Trophoblast cell (in vitro differentiated cells and primary cell): ENCODE results near the gene HEPHL1.
A peak's percentile ranks its signal among the peaks of the same experiment; 100 is the strongest.
"Not testable (repeated sequence)": the region's sequence is repeated elsewhere in the genome, so short reads cannot be mapped to it uniquely, and the experiment has no call there.

ENCODE experiments used
- DNase-seq, 2 donors: peaks; one replicate each; pipeline ENCODE4 v3.0.0-alpha.2; 2016
- H2AFZ ChIP-seq: 2 replicates; pipeline ENCODE4 v1.6.1; 2013; ENCODE audit warnings: low read length, moderate library complexity, mild to moderate bottlenecking; ENCODE audit not compliant: insufficient read depth, poor library complexity
- H2AK5ac ChIP-seq: 2 replicates; pipeline ENCODE4 v1.6.1; 2013; ENCODE audit warnings: mild to moderate bottlenecking, low read length
- H2BK120ac ChIP-seq: 2 replicates; pipeline ENCODE4 v1.6.1; 2013; ENCODE audit warnings: low read length, mild to moderate bottlenecking, moderate library complexity; ENCODE audit not compliant: insufficient read depth, poor library complexity
- H2BK12ac ChIP-seq: 2 replicates; pipeline ENCODE4 v1.6.1; 2013; ENCODE audit warnings: mild to moderate bottlenecking, low read length, moderate library complexity
- H2BK5ac ChIP-seq: 2 replicates; pipeline ENCODE4 v1.6.1; 2013; ENCODE audit warnings: low read length, low read depth, moderate library complexity, mild to moderate bottlenecking; ENCODE audit not compliant: poor library complexity
- H3K14ac ChIP-seq: 2 replicates; pipeline ENCODE4 v1.6.1; 2013; ENCODE audit warnings: mild to moderate bottlenecking, low read length
- H3K18ac ChIP-seq: 2 replicates; pipeline ENCODE4 v1.6.1; 2013; ENCODE audit warnings: mild to moderate bottlenecking, low read length
- H3K23ac ChIP-seq: 2 replicates; pipeline ENCODE4 v1.6.1; 2013; ENCODE audit warnings: low read length
- H3K27ac ChIP-seq: 2 replicates; pipeline ENCODE4 v1.5.1; 2013; ENCODE audit warnings: low read depth, mild to moderate bottlenecking, inconsistent platforms, low read length, moderate library complexity
- H3K27me3 ChIP-seq: 2 replicates; pipeline ENCODE4 v1.6.1; 2013; ENCODE audit warnings: inconsistent platforms, mild to moderate bottlenecking, low read length, moderate library complexity; ENCODE audit not compliant: insufficient read depth
- H3K36me3 ChIP-seq, 2 experiments: 1 replicate in 1 of 2; 2 replicates in 1 of 2; pipeline ENCODE4 v1.6.1; 2013; ENCODE audit warnings: low read length in 2 of 2, mild to moderate bottlenecking in 2 of 2, moderate library complexity in 1 of 2; ENCODE audit not compliant: insufficient read depth in 2 of 2, control insufficient read depth in 1 of 2
- H3K4ac ChIP-seq: 2 replicates; pipeline ENCODE4 v1.6.1; 2013; ENCODE audit warnings: low read depth, mild to moderate bottlenecking, low read length, moderate library complexity
- H3K4me1 ChIP-seq, 2 experiments: 1 replicate in 1 of 2; 2 replicates in 1 of 2; pipeline ENCODE4 v1.6.1; 2013; ENCODE audit warnings: low read length in 2 of 2, mild to moderate bottlenecking in 2 of 2, moderate library complexity in 1 of 2; ENCODE audit not compliant: insufficient read depth in 2 of 2, control insufficient read depth in 1 of 2
- H3K4me2 ChIP-seq: 2 replicates; pipeline ENCODE4 v1.6.1; 2013; ENCODE audit warnings: inconsistent platforms, mild to moderate bottlenecking, low read length, moderate library complexity
- H3K4me3 ChIP-seq: 2 replicates; pipeline ENCODE4 v1.5.1; 2013; ENCODE audit warnings: mild to moderate bottlenecking, low read depth, low read length, inconsistent platforms
- H3K79me1 ChIP-seq: one replicate; pipeline ENCODE4 v1.6.1; 2013; ENCODE audit warnings: low read length
- H3K79me2 ChIP-seq: 2 replicates; pipeline ENCODE4 v1.6.1; 2013; ENCODE audit warnings: low read length, mild to moderate bottlenecking; ENCODE audit not compliant: control insufficient read depth, insufficient read depth, poor library complexity
- H3K9ac ChIP-seq: 2 replicates; pipeline ENCODE4 v1.6.1; 2013; ENCODE audit warnings: mild to moderate bottlenecking, low read length
- H3K9me3 ChIP-seq: 2 replicates; pipeline ENCODE4 v1.6.1; 2013; ENCODE audit warnings: low read depth, mild to moderate bottlenecking, control low read depth, inconsistent platforms, low read length; ENCODE audit not compliant: insufficient read depth
- H4K12ac ChIP-seq: 2 replicates; pipeline ENCODE4 v1.6.1; 2013; ENCODE audit warnings: low read depth, mild to moderate bottlenecking, low read length, moderate library complexity
- H4K8ac ChIP-seq: 2 replicates; pipeline ENCODE4 v1.6.1; 2013; ENCODE audit warnings: low read depth, mild to moderate bottlenecking, low read length, moderate library complexity
- H4K91ac ChIP-seq: one replicate; pipeline ENCODE4 v1.6.1; 2013; ENCODE audit warnings: low read depth, mild to moderate bottlenecking, low read length, moderate library complexity
- WGBS: extraction: QIAGEN DNeasy Blood & Tissue Kit; methylation state at CpG from one replicate; pipeline ENCODE4 v1.1.7; 2013; ENCODE audit warnings: missing lambda C conversion rate; ENCODE audit not compliant: insufficient read length, insufficient coverage; ENCODE audit errors: extremely low coverage; 5-methylcytosine and 5-hydroxymethylcytosine counted together

Gene HEPHL1

DNA sequence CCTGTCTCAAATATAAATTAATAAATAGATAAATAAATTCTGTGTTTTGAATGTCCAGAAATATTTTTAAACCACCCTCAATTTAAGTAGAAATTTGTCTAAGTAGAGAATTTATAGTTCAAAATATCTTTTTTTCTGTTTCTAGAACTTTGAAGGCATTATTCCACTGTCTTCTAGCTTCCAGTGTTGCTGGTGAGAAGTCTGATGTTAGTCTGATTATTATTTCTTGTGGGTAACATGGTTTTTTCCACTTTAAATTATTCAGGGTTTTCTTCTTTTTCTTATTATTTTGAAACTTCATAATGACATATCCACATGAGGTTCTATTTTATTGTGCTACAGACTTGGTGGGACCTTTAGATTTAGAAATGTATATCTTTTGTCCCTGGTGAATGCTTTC lies 46.4 kb upstream of the HEPHL1 start:
- no peak overlapping the region for H4K91ac ChIP-seq
- H3K9me3 ChIP-seq = peaks cover 2% of the 10 kb centered on the region
- H3K4me1 ChIP-seq = no peaks in the 10 kb centered on the region
- no peak overlapping the region for H3K4ac ChIP-seq
- H3K36me3 ChIP-seq = no peaks in the 10 kb centered on the region
- H2BK5ac ChIP-seq = no peak overlapping the region
- H3K4me3 ChIP-seq = no peak overlapping the region
- H2BK12ac ChIP-seq = no peak overlapping the region
- H2AK5ac ChIP-seq = no peak overlapping the region
- H2BK120ac ChIP-seq = no peak overlapping the region
- no peak overlapping the region for H3K18ac ChIP-seq
- no peak overlapping the region for H3K14ac ChIP-seq
- H4K12ac ChIP-seq = no peak overlapping the region
- DNase-seq = no peak
- H3K4me2 ChIP-seq = no peak overlapping the region
- no peak overlapping the region for H3K27ac ChIP-seq
- no peak overlapping the region for H3K9ac ChIP-seq
- H3K79me1 ChIP-seq = no peaks in the 10 kb centered on the region
- H4K8ac ChIP-seq = no peak overlapping the region
- no peaks in the 10 kb centered on the region for H3K27me3 ChIP-seq
- H3K79me2 ChIP-seq = no peaks in the 10 kb centered on the region
- no peak overlapping the region for H2AFZ ChIP-seq
- no peak overlapping the region for H3K23ac ChIP-seq

DNA sequence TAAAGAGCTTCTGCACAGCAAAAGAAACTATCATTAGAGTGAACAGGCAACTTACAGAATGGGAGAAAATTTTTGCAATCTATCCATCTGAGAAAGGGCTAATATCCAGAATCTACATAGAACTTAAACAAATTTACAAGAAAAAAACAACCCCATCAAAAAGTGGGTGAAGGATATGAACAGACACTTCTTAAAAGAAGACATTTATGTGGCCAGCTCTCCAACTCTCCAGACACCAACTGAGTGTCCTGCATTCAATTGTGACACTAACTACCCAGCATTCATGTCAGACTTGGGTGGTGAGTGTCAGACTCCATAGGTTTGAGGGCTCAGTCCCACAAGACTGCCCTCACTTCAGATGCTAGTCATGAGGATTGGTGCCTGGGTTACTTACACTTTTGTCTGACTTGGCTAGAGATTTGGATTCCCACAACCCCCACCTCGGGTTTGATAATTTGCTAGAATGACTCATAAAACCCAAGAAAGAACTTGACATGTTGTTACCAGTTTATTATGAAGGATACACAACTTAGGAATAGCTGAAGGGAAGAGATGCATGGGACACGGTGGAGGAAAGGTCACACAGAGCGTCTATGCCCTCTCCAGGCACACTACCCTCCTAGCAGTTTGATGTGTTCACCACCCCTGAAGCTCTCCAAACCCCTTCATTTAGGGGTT lies 44.4 kb upstream of the HEPHL1 start:
- not testable (repeated sequence) for H3K14ac ChIP-seq, H2BK5ac ChIP-seq, H2AK5ac ChIP-seq, H4K12ac ChIP-seq, H3K4me1 ChIP-seq, H3K27me3 ChIP-seq, H3K27ac ChIP-seq, H3K4me2 ChIP-seq, H3K4me3 ChIP-seq, H3K36me3 ChIP-seq, H2BK12ac ChIP-seq, H3K9me3 ChIP-seq, DNase-seq, H2BK120ac ChIP-seq, H3K4ac ChIP-seq, H4K91ac ChIP-seq, H2AFZ ChIP-seq, H4K8ac ChIP-seq, H3K79me2 ChIP-seq, H3K23ac ChIP-seq, H3K18ac ChIP-seq, H3K79me1 ChIP-seq
- H3K9ac ChIP-seq = peak overlapping the region; percentile 78
- no CpG with 5 or more reads among the region's 3 CpGs for WGBS

DNA sequence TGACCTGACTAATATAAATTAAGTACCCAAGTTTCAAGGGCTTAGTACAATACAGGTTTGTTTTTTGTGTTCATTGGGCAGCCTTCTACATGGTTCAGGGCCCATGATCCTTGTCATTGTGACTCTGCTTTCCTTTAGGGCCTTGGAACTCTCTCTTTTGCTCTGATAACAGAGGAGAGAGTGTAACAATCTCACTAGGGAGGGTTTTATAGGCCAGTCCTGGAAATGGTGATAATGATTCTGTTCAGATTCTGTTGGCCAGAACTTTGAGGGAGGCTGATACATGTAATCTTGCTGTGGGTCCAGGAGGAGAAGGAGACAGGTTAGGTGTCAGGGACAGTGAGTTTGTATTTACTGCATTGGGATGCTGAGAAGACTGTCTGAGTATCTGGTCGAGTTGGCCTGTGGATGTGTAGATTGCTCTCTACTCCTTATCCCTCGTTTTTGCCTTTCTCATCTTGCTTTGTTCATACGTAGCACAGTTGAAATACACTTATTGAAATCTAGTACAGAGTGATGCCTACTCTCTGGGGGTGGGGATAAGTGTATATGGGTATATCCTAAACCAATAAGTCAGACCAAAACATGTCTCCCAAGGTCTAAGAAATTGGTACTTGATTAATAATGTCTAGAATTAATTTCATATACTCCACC lies 37.5 kb upstream of the HEPHL1 start:
- H4K91ac ChIP-seq = no peak overlapping the region
- no peaks in the 10 kb centered on the region for H3K4me1 ChIP-seq
- no peaks in the 10 kb centered on the region for H3K79me1 ChIP-seq
- no peaks in the 10 kb centered on the region for H3K9me3 ChIP-seq
- H3K36me3 ChIP-seq = no peaks in the 10 kb centered on the region
- H4K8ac ChIP-seq = no peak overlapping the region
- H2BK120ac ChIP-seq = no peak overlapping the region
- no peak overlapping the region for H3K18ac ChIP-seq
- H3K4ac ChIP-seq = no peak overlapping the region
- H3K14ac ChIP-seq = no peak overlapping the region
- no peak overlapping the region for H3K9ac ChIP-seq
- H2BK12ac ChIP-seq = no peak overlapping the region
- no peak overlapping the region for H3K4me3 ChIP-seq
- WGBS = no CpG with 5 or more reads among the region's 3 CpGs
- no peak overlapping the region for H2BK5ac ChIP-seq
- H2AK5ac ChIP-seq = no peak overlapping the region
- no peaks in the 10 kb centered on the region for H3K27me3 ChIP-seq
- no peak overlapping the region for H3K23ac ChIP-seq
- no peak overlapping the region for H2AFZ ChIP-seq
- H3K27ac ChIP-seq = no peak overlapping the region
- DNase-seq = no peak
- no peaks in the 10 kb centered on the region for H3K79me2 ChIP-seq
- no peak overlapping the region for H4K12ac ChIP-seq
- H3K4me2 ChIP-seq = no peak overlapping the region

DNA sequence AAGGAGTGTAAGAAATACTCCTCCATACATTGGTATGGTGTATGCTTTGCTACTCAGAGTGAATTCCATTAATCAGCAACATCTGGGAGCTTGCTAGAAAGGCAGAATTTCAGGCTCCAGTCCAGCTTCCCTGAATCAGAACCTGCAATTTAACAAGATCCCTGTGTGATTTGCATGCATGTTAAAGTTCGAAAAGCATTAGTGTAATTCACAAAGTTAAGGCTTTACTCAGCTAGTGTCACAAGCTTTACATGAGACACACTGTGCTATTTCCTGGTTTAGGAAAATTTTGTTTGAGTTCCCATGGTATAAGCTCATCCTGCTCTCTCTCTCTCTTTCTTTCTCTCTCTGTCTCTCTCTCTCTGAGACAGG lies 37.0 kb upstream of the HEPHL1 start:
- no peak overlapping the region for H3K27ac ChIP-seq
- no peak overlapping the region for H3K18ac ChIP-seq
- H3K27me3 ChIP-seq = no peaks in the 10 kb centered on the region
- H3K23ac ChIP-seq = no peak overlapping the region
- no peaks in the 10 kb centered on the region for H3K9me3 ChIP-seq
- DNase-seq = no peak
- no peaks in the 10 kb centered on the region for H3K4me1 ChIP-seq
- no peak overlapping the region for H3K9ac ChIP-seq
- no peaks in the 10 kb centered on the region for H3K79me1 ChIP-seq
- no peak overlapping the region for H2BK12ac ChIP-seq
- WGBS = no CpG with 5 or more reads among the region's 1 CpG
- no peak overlapping the region for H2AFZ ChIP-seq
- H3K4me3 ChIP-seq = no peak overlapping the region
- no peak overlapping the region for H2BK5ac ChIP-seq
- no peak overlapping the region for H4K8ac ChIP-seq
- H4K91ac ChIP-seq = no peak overlapping the region
- H3K79me2 ChIP-seq = no peaks in the 10 kb centered on the region
- H2BK120ac ChIP-seq = no peak overlapping the region
- no peak overlapping the region for H2AK5ac ChIP-seq
- H3K4ac ChIP-seq = no peak overlapping the region
- H3K14ac ChIP-seq = no peak overlapping the region
- H3K36me3 ChIP-seq = no peaks in the 10 kb centered on the region
- H3K4me2 ChIP-seq = no peak overlapping the region
- no peak overlapping the region for H4K12ac ChIP-seq
